ENCODE results near the gene DDX6.

DNA sequence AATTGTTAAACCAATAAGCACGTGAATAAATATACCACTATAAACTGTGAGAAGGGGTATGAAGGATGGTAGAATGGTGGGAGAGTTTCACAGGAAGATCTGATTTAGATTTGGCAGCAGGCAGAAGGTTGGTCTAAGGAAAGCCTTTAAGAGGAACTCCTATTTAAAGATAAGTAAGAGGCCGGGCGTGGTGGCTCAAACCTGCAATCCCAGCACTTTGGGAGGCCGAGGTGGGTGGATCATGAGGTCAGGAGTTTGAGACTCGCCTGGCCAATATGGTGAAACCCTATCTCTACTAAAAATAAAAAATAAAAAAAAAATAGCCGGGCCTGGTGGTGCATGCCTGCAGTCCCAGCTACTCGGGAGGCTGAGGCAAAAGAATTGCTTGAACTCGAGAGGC, 46.9 kb upstream of the DDX6 start:
- TF ChIP-seq EZH2 (IDR thresholded peaks at IDR 0.05) (no peak), EZH2phosphoT487 (IDR thresholded peaks at IDR 0.05) (no peak)
- TF ChIP-seq, protein P1, sequence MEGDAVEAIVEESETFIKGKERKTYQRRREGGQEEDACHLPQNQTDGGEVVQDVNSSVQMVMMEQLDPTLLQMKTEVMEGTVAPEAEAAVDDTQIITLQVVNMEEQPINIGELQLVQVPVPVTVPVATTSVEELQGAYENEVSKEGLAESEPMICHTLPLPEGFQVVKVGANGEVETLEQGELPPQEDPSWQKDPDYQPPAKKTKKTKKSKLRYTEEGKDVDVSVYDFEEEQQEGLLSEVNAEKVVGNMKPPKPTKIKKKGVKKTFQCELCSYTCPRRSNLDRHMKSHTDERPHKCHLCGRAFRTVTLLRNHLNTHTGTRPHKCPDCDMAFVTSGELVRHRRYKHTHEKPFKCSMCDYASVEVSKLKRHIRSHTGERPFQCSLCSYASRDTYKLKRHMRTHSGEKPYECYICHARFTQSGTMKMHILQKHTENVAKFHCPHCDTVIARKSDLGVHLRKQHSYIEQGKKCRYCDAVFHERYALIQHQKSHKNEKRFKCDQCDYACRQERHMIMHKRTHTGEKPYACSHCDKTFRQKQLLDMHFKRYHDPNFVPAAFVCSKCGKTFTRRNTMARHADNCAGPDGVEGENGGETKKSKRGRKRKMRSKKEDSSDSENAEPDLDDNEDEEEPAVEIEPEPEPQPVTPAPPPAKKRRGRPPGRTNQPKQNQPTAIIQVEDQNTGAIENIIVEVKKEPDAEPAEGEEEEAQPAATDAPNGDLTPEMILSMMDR (IDR thresholded peaks at IDR 0.05), result no peak

Data from neural progenitor cell (in vitro differentiated cells).